K562 (cell line): Measurements from ENCODE around the gene UBR3. TPM values are rescaled to one million over a fixed set of nuclear protein-coding genes. Genes with fewer than 3 reads are reported as not detected.

Experiments
- HINFP ChIP-seq: fragments of 450-650 bp; conservative IDR thresholded peaks from 2 replicates; pipeline ENCODE4 v1.6.1; 2016; ENCODE audit warnings: missing genetic modification characterization, low read depth, mild to moderate bottlenecking, control low read depth, missing compliant biosample characterization
- KDM4B ChIP-seq, 2 experiments: fragments of 450-650 bp in 1 of 2; sonication (generic) in 1 of 2; IDR thresholded peaks; 2 replicates each; pipeline ENCODE4 v1.6.1; 2016 to 2017; ENCODE audit warnings: borderline replicate concordance in 2 of 2, antibody characterized with exemption in 1 of 2, low read depth in 1 of 2, mild to moderate bottlenecking in 1 of 2
- MAFK ChIP-seq: IDR thresholded peaks from 2 replicates; pipeline ENCODE4 v1.6.1; 2011; ENCODE audit warnings: low read length, improper control_type of control experiment
- MGA ChIP-seq: fragments of 450-650 bp; IDR thresholded peaks from 2 replicates; pipeline ENCODE4 v1.6.1; 2016; ENCODE audit warnings: mild to moderate bottlenecking, moderate library complexity
- NCOA1 ChIP-seq: fragments of 450-650 bp; IDR thresholded peaks from 2 replicates; pipeline ENCODE4 v1.6.1; 2016; ENCODE audit warnings: low read depth
- POLR3G ChIP-seq: IDR thresholded peaks from 2 replicates; pipeline ENCODE4 v1.6.1; 2011; ENCODE audit not compliant: insufficient read length, insufficient replicate concordance; ENCODE audit errors: extremely low read depth
- PTTG1 ChIP-seq: fragments of 450-650 bp; IDR thresholded peaks from 2 replicates; pipeline ENCODE4 v1.6.1; 2016; ENCODE audit warnings: low read depth, mild to moderate bottlenecking, missing genetic modification characterization, missing compliant biosample characterization
- ZNF408 ChIP-seq: fragments of 250-450 bp; sonication (Bioruptor Pico); IDR thresholded peaks from 2 replicates; pipeline ENCODE4 v1.4.0; 2020; ENCODE audit warnings: low read depth, mild to moderate bottlenecking, moderate library complexity
- polyA plus RNA-seq, 8 experiments: library from polyadenylated mRNA; depleted of rRNA in 4 of 8; stranded (reverse) in 5 of 8; unstranded in 3 of 8; fragments of >200 nt; fragmentation: Nextera tagmentation in 2 of 8; fragmentation: Illumina TruSeq in 1 of 8; extraction: Ambion mirVana in 2 of 8; extraction: Trizol in 1 of 8; gene quantifications; 2 replicates each; pipeline versions ENCODE4 v1.2.1 to v1.2.3, GENCODE V29; 2011 to 2014; ENCODE audit warnings: inconsistent platforms in 1 of 8, missing spikeins in 1 of 8
- total RNA-seq, 7 experiments: library from RNA; depleted of rRNA in 6 of 7; stranded (reverse); fragments of >200 nt in 6 of 7; fragmentation: Illumina TruSeq in 2 of 7; extraction: Trizol in 2 of 7; gene quantifications; 2 replicates each; pipeline versions ENCODE4 v1.2.1 to v1.2.3, GENCODE V29; 2011 to 2021; ENCODE audit warnings: low replicate concordance in 1 of 7
- TF ChIP-seq, protein P1 (sequence below): fragments of 250-450 bp; sonication (Bioruptor Pico); IDR thresholded peaks from 2 replicates; pipeline ENCODE4 v1.4.0; 2020; ENCODE audit warnings: borderline replicate concordance
- TF ChIP-seq, protein P2 (sequence below): fragments of 250-450 bp; sonication (Bioruptor Pico); IDR thresholded peaks from 2 replicates; pipeline ENCODE4 v1.5.1; 2021; ENCODE audit warnings: mild to moderate bottlenecking

The UBR3 gene
- total and polyA plus RNA-seq, 9 of the 15 experiments (the other 6 are each of a cell fraction or from before 2014, with no cell fraction given): 14.4 to 63.5 (median 40.4) TPM

DNA sequence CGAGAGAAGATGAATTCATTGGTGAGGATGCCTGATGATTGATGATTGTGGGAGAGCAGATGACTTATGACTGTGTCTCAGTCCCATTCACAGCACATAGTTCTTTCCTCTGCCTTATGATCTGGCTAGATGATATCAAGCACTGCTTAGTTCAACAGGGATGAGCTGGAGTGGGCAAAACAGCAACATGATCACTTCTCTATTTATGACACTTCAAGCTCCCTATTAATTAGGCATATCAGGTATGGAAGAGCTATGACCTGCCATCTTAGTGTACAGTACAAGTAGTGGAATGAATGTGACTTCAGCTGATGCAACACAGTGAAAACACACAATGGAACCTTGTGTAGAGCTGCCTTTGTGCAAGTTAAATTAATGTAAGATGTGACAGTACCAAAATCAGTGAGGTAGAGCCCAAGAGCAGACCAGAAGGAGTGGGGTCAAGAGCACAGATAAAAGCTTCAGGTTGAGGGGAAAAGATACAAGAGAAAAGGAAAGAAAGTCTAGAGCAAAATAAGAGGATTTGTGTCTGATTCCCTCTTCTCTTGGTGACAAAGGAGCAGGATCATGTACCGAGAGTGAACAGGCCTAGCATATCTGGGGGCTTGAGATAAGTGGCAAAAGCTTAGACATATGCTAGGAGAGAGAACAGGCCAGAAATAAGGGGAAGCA lies 257.7 kb downstream of the UBR3 start (continued):
- TF ChIP-seq HINFP (tag): no peak; the same call in 1 of the 2 replicates
- TF ChIP-seq ZNF408 (CRISPR knock-in tag): no peak
- no peak for TF ChIP-seq MAFK
- peak; percentile 68 for TF ChIP-seq PTTG1 (tag)
- TF ChIP-seq, protein P1, sequence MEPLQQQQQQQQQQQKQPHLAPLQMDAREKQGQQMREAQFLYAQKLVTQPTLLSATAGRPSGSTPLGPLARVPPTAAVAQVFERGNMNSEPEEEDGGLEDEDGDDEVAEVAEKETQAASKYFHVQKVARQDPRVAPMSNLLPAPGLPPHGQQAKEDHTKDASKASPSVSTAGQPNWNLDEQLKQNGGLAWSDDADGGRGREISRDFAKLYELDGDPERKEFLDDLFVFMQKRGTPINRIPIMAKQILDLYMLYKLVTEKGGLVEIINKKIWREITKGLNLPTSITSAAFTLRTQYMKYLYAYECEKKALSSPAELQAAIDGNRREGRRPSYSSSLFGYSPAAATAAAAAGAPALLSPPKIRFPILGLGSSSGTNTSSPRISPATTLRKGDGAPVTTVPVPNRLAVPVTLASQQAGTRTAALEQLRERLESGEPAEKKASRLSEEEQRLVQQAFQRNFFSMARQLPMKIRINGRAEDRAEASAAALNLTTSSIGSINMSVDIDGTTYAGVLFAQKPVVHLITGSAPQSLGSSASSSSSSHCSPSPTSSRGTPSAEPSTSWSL: no peak
- TF ChIP-seq POLR3G: no peak
- no peak for TF ChIP-seq NCOA1
- TF ChIP-seq MGA: peak; percentile 57; the same call in 1 of the 2 replicates
- no peak for TF ChIP-seq KDM4B (IDR thresholded peaks at IDR 0.05; ENCODE audit: borderline replicate concordance in 2 of 2, low read depth in 1 of 2)
- TF ChIP-seq, protein P2, sequence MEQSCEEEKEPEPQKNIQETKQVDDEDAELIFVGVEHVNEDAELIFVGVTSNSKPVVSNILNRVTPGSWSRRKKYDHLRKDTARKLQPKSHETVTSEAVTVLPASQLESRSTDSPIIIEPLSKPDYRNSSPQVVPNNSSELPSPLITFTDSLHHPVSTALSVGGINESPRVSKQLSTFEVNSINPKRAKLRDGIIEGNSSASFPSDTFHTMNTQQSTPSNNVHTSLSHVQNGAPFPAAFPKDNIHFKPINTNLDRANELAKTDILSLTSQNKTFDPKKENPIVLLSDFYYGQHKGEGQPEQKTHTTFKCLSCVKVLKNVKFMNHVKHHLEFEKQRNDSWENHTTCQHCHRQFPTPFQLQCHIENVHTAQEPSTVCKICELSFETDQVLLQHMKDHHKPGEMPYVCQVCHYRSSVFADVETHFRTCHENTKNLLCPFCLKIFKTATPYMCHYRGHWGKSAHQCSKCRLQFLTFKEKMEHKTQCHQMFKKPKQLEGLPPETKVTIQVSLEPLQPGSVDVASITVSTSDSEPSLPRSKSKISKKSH (CRISPR knock-in tag): no peak
